HepG2 (cell line): ENCODE data around the gene FBN2. TPM values are rescaled to one million over a fixed set of nuclear protein-coding genes. Genes with fewer than 3 reads are reported as not detected.

Experiments
- ATAC-seq: fragments of 200-7000 bp; cut with Tn5 transposase; 3 replicates; pipeline ENCODE4 v1.9.1; 2020; ENCODE audit warnings: mild to moderate bottlenecking, moderate library complexity
- BruUV-seq: library from RNA; stranded (reverse); fragments of 400-500 nt; replicated peaks from 2 replicates; lab custom pipeline; 2021; lab: Mats Ljungman, UMichigan
- CTCF ChIA-PET: fragments of 300-600 bp; formaldehyde crosslinking; extraction: SDS; loops from one replicate; lab custom pipeline; 2021; ENCODE audit warnings: low total read pairs, inconsistent platforms, low intra/inter-chr PET ratio; lab: Yijun Ruan, JAX
- POLR2A ChIA-PET: fragments of 350-600 bp; sonication (Branson Sonifier 250); formaldehyde crosslinking; loops from one replicate; lab custom pipeline; 2020; ENCODE audit warnings: antibody characterized with exemption, inconsistent platforms; lab: Yijun Ruan, JAX
- DNase-seq: peaks from one replicate; pipeline ENCODE4 v3.0.0-alpha.2; 2015; ENCODE audit warnings: low spot score
- FAIRE-seq: peaks from 3 replicates; lab custom pipeline; 2011; peaks lifted over from hg19 to GRCh38; lab: Jason Lieb, UNC
- H2AFZ ChIP-seq: one replicate; pipeline ENCODE4 v1.6.1; 2011; ENCODE audit warnings: low read length, inconsistent platforms
- H3K27ac ChIP-seq: fragments of 300-600 bp; 3 replicates; pipeline ENCODE4 v1.8.0; 2011; ENCODE audit warnings: mixed run types, mild to moderate bottlenecking, mixed read lengths, low read length, inconsistent platforms; ENCODE audit not compliant: insufficient read depth; ENCODE audit errors: extremely low read length
- H3K27me3 ChIP-seq, 2 experiments: fragments of 200-600 bp in 1 of 2; 2 replicates in 1 of 2; 3 replicates in 1 of 2; pipeline versions ENCODE4 v1.6.0 to v1.8.0; 2011; ENCODE audit warnings: low read length in 2 of 2, mild to moderate bottlenecking in 2 of 2, moderate library complexity in 2 of 2, inconsistent platforms in 1 of 2; ENCODE audit not compliant: insufficient read depth in 2 of 2, control insufficient read depth in 1 of 2
- H3K36me3 ChIP-seq, 2 experiments: fragments of 200-600 bp in 1 of 2; replicated peaks in 1 of 2; 2 replicates in 1 of 2; 3 replicates in 1 of 2; pipeline versions ENCODE4 v1.5.1 to v1.8.0; 2011; ENCODE audit warnings: low read length in 2 of 2, inconsistent platforms in 1 of 2; ENCODE audit not compliant: insufficient read depth in 2 of 2, control insufficient read depth in 1 of 2
- H3K4me1 ChIP-seq: 2 replicates; pipeline ENCODE4 v1.5.1; 2012; ENCODE audit warnings: low read length, inconsistent platforms; ENCODE audit not compliant: insufficient read depth
- H3K4me2 ChIP-seq: 2 replicates; pipeline ENCODE4 v1.6.0; 2011; ENCODE audit warnings: low read depth, low read length, inconsistent platforms
- H3K4me3 ChIP-seq, 3 experiments: fragments of 200-600 bp in 1 of 3; sonication (generic), shearing (Covaris generic) in 1 of 3; replicated peaks in 1 of 3; 2 replicates each; pipeline ENCODE4 v1.5.1; 2011 to 2016; ENCODE audit warnings: low read length in 3 of 3, inconsistent platforms in 2 of 3, low read depth in 2 of 3, mild to moderate bottlenecking in 2 of 3, control low read depth in 1 of 3, mixed read lengths in 1 of 3; ENCODE audit not compliant: insufficient read depth in 1 of 3
- H3K79me2 ChIP-seq: one replicate; pipeline ENCODE4 v1.6.1; 2011; ENCODE audit warnings: low read length, inconsistent platforms; ENCODE audit not compliant: insufficient read depth
- H3K9ac ChIP-seq: 2 replicates; pipeline ENCODE4 v1.6.0; 2011; ENCODE audit warnings: mild to moderate bottlenecking, low read depth, low read length, inconsistent platforms; ENCODE audit not compliant: insufficient read depth
- H3K9me3 ChIP-seq: 2 replicates; pipeline ENCODE4 v1.5.1; 2012; ENCODE audit warnings: mild to moderate bottlenecking, low read length
- H4K20me1 ChIP-seq: 2 replicates; pipeline ENCODE4 v1.6.0; 2011; ENCODE audit warnings: inconsistent platforms, mild to moderate bottlenecking, low read length, moderate library complexity; ENCODE audit not compliant: insufficient read depth
- FOXJ3 ChIP-seq: sonication (generic); formaldehyde crosslinking; IDR thresholded peaks from 2 replicates; pipeline ENCODE4 v1.4.0; 2020; ENCODE audit warnings: missing genetic modification reagents, mild to moderate bottlenecking, borderline replicate concordance
- FOXK2 ChIP-seq: fragments of 450-650 bp; IDR thresholded peaks from 2 replicates; pipeline ENCODE4 v1.6.1; 2016
- MXD4 ChIP-seq: IDR thresholded peaks from 2 replicates; pipeline ENCODE4 v1.6.1; 2016; ENCODE audit warnings: mild to moderate bottlenecking, missing biosample characterization, missing genetic modification reagents
- PCBP2 ChIP-seq: fragments of 200-400 bp; formaldehyde crosslinking; optimal IDR thresholded peaks from 2 replicates; pipeline ENCODE3; 2018; ENCODE audit warnings: low read length, low read depth; ENCODE audit not compliant: poor library complexity, severe bottlenecking
- RORA ChIP-seq: sonication (generic); formaldehyde crosslinking; IDR thresholded peaks from 2 replicates; pipeline ENCODE4 v1.5.0; 2020; ENCODE audit warnings: mild to moderate bottlenecking, missing genetic modification reagents, moderate library complexity
- TEAD3 ChIP-seq: optimal IDR thresholded peaks from 2 replicates; pipeline ENCODE3; 2016; ENCODE audit warnings: borderline replicate concordance
- ZKSCAN8 ChIP-seq: IDR thresholded peaks from 2 replicates; pipeline ENCODE4 v1.6.1; 2016; ENCODE audit warnings: borderline replicate concordance, missing genetic modification reagents, missing compliant biosample characterization
- ZNF562 ChIP-seq: sonication (generic); formaldehyde crosslinking; IDR thresholded peaks from 2 replicates; pipeline ENCODE4 v1.8.0; 2022; ENCODE audit warnings: missing genetic modification reagents, borderline replicate concordance
- ZNF616 ChIP-seq: sonication (generic); formaldehyde crosslinking; IDR thresholded peaks from 2 replicates; pipeline ENCODE4 v1.5.0; 2020; ENCODE audit warnings: low read depth, mild to moderate bottlenecking, missing genetic modification reagents
- ZNF672 ChIP-seq: sonication (generic); formaldehyde crosslinking; IDR thresholded peaks from 2 replicates; pipeline ENCODE4 v1.8.1; 2022; ENCODE audit warnings: missing genetic modification reagents
- ZNF720 ChIP-seq: sonication (generic); formaldehyde crosslinking; IDR thresholded peaks from 2 replicates; pipeline ENCODE4 v1.4.0; 2020; ENCODE audit warnings: missing genetic modification reagents
- ZNF724P ChIP-seq: sonication (generic); formaldehyde crosslinking; IDR thresholded peaks from 2 replicates; pipeline ENCODE4 v1.8.0; 2022; ENCODE audit warnings: missing genetic modification reagents, borderline replicate concordance
- ZNF768 ChIP-seq: sonication (generic); formaldehyde crosslinking; IDR thresholded peaks from 2 replicates; pipeline ENCODE4 v1.4.0; 2020; ENCODE audit warnings: missing genetic modification reagents
- ZSCAN31 ChIP-seq: sonication (generic); formaldehyde crosslinking; IDR thresholded peaks from 2 replicates; pipeline ENCODE4 v1.5.0; 2020; ENCODE audit warnings: low read depth, mild to moderate bottlenecking, missing genetic modification reagents
- WGBS: methylation state at CpG from one replicate; pipeline ENCODE4 v1.1.6; 2017; ENCODE audit warnings: low lambda C conversion rate; 5-methylcytosine and 5-hydroxymethylcytosine counted together
- in situ Hi-C: cut with HindIII; loops from 2 replicates; pipeline ENCODE4 v1.10.0; 2017; ENCODE audit warnings: low pct_unique_long_range_greater_than_20kb; ENCODE audit not compliant: extremely low pct_ligation_motif_present
- intact Hi-C: fragments of 100-400 bp; cut with micrococcal nuclease; formaldehyde crosslinking; loops from one replicate; pipeline ENCODE4 v1.10.0; 2022; ENCODE audit not compliant: unreplicated experiment
- polyA plus RNA-seq, 8 experiments: library from polyadenylated mRNA; depleted of rRNA in 3 of 8; stranded (reverse) in 7 of 8; unstranded in 1 of 8; fragments of >200 nt; fragmentation: Illumina TruSeq in 4 of 8; extraction: Trizol in 4 of 8; gene quantifications; 2 replicates each; pipeline versions ENCODE4 v1.2.1 to v1.2.3, GENCODE V29; 2011 to 2016; ENCODE audit warnings: low read depth in 4 of 8, missing spikeins in 1 of 8, mixed read lengths in 1 of 8; ENCODE audit not compliant: insufficient read depth in 1 of 8
- total RNA-seq, 5 experiments: library from RNA; depleted of rRNA; stranded (reverse); fragments of >200 nt; fragmentation: Illumina TruSeq; extraction: Trizol; gene quantifications; 2 replicates each; pipeline ENCODE4 v1.2.3, GENCODE V29; 2016; ENCODE audit warnings: low read depth in 1 of 5
- TF ChIP-seq, protein P1 (sequence below): IDR thresholded peaks from 2 replicates; pipeline ENCODE4 v1.6.1; 2018; ENCODE audit warnings: missing genetic modification reagents, mild to moderate bottlenecking, missing compliant biosample characterization
- TF ChIP-seq, protein P2 (sequence below): sonication (generic); formaldehyde crosslinking; IDR thresholded peaks from 2 replicates; pipeline ENCODE4 v1.5.0; 2020; ENCODE audit warnings: missing genetic modification reagents, mild to moderate bottlenecking, borderline replicate concordance
- TF ChIP-seq, protein P3 (sequence below): sonication (generic); formaldehyde crosslinking; IDR thresholded peaks from 2 replicates; pipeline ENCODE4 v1.4.0; 2020; ENCODE audit warnings: low read depth, mild to moderate bottlenecking, missing genetic modification reagents
- TF ChIP-seq, protein P4 (sequence below): sonication (generic); formaldehyde crosslinking; IDR thresholded peaks from 2 replicates; pipeline ENCODE4 v1.4.0; 2020; ENCODE audit warnings: missing genetic modification reagents, mild to moderate bottlenecking, borderline replicate concordance

Gene FBN2
- total and polyA plus RNA-seq, 2 of the 13 experiments (the other 11 are each of a cell fraction or from before 2014, with no cell fraction given) = not detected

DNA sequence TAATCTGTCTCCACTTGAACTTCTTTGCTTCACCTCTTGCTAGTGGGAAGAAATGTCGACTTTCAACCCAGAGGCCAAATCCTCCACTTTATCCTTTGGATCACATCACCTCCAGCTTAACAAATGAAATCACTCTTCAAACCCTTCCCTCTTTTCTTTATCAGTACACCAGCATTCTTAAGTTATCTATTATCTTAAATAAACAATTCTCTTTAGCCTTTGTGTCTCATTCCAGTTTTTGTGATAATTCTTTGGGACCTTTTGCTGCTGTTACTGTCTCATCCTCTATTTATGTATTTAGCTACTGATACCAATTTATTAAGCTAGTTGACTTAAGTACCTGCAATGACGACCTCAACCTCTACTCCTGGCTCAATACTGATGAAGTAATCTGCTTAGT, 28.1 kb upstream of the FBN2 start:
- Histone ChIP-seq H4K20me1 (no peaks in the 10 kb centered on the region), H3K9me3 (no peaks in the 10 kb centered on the region), H3K27me3 (no peaks in the 10 kb centered on the region), H3K36me3 (no peaks in the 10 kb centered on the region), H3K4me1 (no peaks in the 10 kb centered on the region), H3K79me2 (no peaks in the 10 kb centered on the region), H3K27ac (no peak overlapping the region), H3K9ac (no peak overlapping the region), H2AFZ (no peak overlapping the region), H3K4me3 (no peak overlapping the region), H3K4me2 (no peak overlapping the region)
- 0% methylated on average over 2 of the region's 2 CpGs for WGBS
- intact Hi-C loops = no loop called here
- in situ Hi-C loops = no loop called here
- DNase-seq = no peak
- TF ChIP-seq, protein P1, sequence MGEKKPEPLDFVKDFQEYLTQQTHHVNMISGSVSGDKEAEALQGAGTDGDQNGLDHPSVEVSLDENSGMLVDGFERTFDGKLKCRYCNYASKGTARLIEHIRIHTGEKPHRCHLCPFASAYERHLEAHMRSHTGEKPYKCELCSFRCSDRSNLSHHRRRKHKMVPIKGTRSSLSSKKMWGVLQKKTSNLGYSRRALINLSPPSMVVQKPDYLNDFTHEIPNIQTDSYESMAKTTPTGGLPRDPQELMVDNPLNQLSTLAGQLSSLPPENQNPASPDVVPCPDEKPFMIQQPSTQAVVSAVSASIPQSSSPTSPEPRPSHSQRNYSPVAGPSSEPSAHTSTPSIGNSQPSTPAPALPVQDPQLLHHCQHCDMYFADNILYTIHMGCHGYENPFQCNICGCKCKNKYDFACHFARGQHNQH (CRISPR knock-in tag) = no peak
- TF ChIP-seq TEAD3 (CRISPR knock-in tag) (no peak), FOXJ3 (no peak), ZNF672 (CRISPR knock-in tag) (no peak), ZNF616 (CRISPR knock-in tag) (no peak), ZSCAN31 (CRISPR knock-in tag) (no peak), MXD4 (CRISPR knock-in tag) (no peak), RORA (CRISPR knock-in tag) (no peak), PCBP2 (no peak), ZNF768 (CRISPR knock-in tag) (no peak), ZKSCAN8 (CRISPR knock-in tag) (no peak), ZNF720 (no peak), FOXK2 (no peak), ZNF724P (no peak), ZNF562 (CRISPR knock-in tag) (no peak)
- TF ChIP-seq, protein P2, sequence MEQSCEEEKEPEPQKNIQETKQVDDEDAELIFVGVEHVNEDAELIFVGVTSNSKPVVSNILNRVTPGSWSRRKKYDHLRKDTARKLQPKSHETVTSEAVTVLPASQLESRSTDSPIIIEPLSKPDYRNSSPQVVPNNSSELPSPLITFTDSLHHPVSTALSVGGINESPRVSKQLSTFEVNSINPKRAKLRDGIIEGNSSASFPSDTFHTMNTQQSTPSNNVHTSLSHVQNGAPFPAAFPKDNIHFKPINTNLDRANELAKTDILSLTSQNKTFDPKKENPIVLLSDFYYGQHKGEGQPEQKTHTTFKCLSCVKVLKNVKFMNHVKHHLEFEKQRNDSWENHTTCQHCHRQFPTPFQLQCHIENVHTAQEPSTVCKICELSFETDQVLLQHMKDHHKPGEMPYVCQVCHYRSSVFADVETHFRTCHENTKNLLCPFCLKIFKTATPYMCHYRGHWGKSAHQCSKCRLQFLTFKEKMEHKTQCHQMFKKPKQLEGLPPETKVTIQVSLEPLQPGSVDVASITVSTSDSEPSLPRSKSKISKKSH (CRISPR knock-in tag) = no peak
- TF ChIP-seq, protein P3, sequence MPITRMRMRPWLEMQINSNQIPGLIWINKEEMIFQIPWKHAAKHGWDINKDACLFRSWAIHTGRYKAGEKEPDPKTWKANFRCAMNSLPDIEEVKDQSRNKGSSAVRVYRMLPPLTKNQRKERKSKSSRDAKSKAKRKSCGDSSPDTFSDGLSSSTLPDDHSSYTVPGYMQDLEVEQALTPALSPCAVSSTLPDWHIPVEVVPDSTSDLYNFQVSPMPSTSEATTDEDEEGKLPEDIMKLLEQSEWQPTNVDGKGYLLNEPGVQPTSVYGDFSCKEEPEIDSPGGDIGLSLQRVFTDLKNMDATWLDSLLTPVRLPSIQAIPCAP (CRISPR knock-in tag) = no peak
- TF ChIP-seq, protein P4, sequence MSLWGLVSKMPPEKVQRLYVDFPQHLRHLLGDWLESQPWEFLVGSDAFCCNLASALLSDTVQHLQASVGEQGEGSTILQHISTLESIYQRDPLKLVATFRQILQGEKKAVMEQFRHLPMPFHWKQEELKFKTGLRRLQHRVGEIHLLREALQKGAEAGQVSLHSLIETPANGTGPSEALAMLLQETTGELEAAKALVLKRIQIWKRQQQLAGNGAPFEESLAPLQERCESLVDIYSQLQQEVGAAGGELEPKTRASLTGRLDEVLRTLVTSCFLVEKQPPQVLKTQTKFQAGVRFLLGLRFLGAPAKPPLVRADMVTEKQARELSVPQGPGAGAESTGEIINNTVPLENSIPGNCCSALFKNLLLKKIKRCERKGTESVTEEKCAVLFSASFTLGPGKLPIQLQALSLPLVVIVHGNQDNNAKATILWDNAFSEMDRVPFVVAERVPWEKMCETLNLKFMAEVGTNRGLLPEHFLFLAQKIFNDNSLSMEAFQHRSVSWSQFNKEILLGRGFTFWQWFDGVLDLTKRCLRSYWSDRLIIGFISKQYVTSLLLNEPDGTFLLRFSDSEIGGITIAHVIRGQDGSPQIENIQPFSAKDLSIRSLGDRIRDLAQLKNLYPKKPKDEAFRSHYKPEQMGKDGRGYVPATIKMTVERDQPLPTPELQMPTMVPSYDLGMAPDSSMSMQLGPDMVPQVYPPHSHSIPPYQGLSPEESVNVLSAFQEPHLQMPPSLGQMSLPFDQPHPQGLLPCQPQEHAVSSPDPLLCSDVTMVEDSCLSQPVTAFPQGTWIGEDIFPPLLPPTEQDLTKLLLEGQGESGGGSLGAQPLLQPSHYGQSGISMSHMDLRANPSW = no peak
- ChIA-PET POLR2A (no interaction called here), CTCF (no interaction called here)
- BruUV-seq = no TSS peak
- ATAC-seq = no peak
- FAIRE-seq = no peak
